H9 (cell line): Measurements from ENCODE around the gene TMEM107. TPM values are rescaled to one million over a fixed set of nuclear protein-coding genes. Genes with fewer than 3 reads are reported as not detected.

ENCODE experiments used
- DNase-seq: peaks from one replicate; pipeline ENCODE4 v3.0.0-alpha.2; 2017
- H2AFZ ChIP-seq: one replicate; pipeline ENCODE4 v1.6.1; 2013; ENCODE audit warnings: mild to moderate bottlenecking, low read length, control low read depth, moderate library complexity
- H2AK5ac ChIP-seq: 2 replicates; pipeline ENCODE4 v1.6.1; 2013; ENCODE audit warnings: low read length, control low read depth, mixed read lengths; ENCODE audit not compliant: insufficient read length
- H2BK120ac ChIP-seq: one replicate; pipeline ENCODE4 v1.6.1; 2013; ENCODE audit warnings: low read depth, mild to moderate bottlenecking, low read length, control low read depth, inconsistent platforms; ENCODE audit not compliant: poor library complexity, severe bottlenecking
- H2BK12ac ChIP-seq: 2 replicates; pipeline ENCODE4 v1.6.1; 2013; ENCODE audit warnings: low read length, control low read depth, mixed read lengths, low read depth; ENCODE audit not compliant: insufficient read length
- H2BK15ac ChIP-seq: 2 replicates; pipeline ENCODE4 v1.6.1; 2013; ENCODE audit warnings: low read depth, low read length, control low read depth
- H2BK20ac ChIP-seq: one replicate; pipeline ENCODE4 v1.6.1; 2013; ENCODE audit warnings: low read depth, mild to moderate bottlenecking, low read length, control low read depth, inconsistent platforms; ENCODE audit not compliant: poor library complexity, severe bottlenecking
- H2BK5ac ChIP-seq: 2 replicates; pipeline ENCODE4 v1.6.1; 2013; ENCODE audit warnings: low read length, control low read depth, mixed read lengths; ENCODE audit not compliant: insufficient read length
- H3K14ac ChIP-seq: 2 replicates; pipeline ENCODE4 v1.6.1; 2013; ENCODE audit warnings: low read length, control low read depth; ENCODE audit not compliant: insufficient read depth
- H3K18ac ChIP-seq: 2 replicates; pipeline ENCODE4 v1.6.1; 2013; ENCODE audit warnings: low read depth, mild to moderate bottlenecking, mixed read lengths, low read length, control low read depth; ENCODE audit not compliant: insufficient read length
- H3K23ac ChIP-seq: 2 replicates; pipeline ENCODE4 v1.6.1; 2013; ENCODE audit warnings: low read length, control low read depth, mixed read lengths, low read depth; ENCODE audit not compliant: insufficient read length
- H3K23me2 ChIP-seq: 2 replicates; pipeline ENCODE4 v1.6.1; 2013; ENCODE audit warnings: low read depth, mild to moderate bottlenecking, mixed read lengths, low read length, control low read depth; ENCODE audit not compliant: insufficient read length, poor library complexity, severe bottlenecking
- H3K27ac ChIP-seq: 2 replicates; pipeline ENCODE4 v1.5.1; 2013; ENCODE audit warnings: low read length, control low read depth, mixed read lengths, low read depth; ENCODE audit not compliant: insufficient read length
- H3K27me3 ChIP-seq: 2 replicates; pipeline ENCODE4 v1.6.1; 2013; ENCODE audit warnings: low read length, control low read depth, inconsistent platforms; ENCODE audit not compliant: insufficient read depth
- H3K4ac ChIP-seq: 2 replicates; pipeline ENCODE4 v1.6.1; 2013; ENCODE audit warnings: low read depth, mild to moderate bottlenecking, control low read depth, inconsistent platforms, low read length, moderate library complexity
- H3K4me1 ChIP-seq: 2 replicates; pipeline ENCODE4 v1.6.1; 2013; ENCODE audit warnings: low read length, control low read depth, inconsistent platforms; ENCODE audit not compliant: insufficient read depth
- H3K4me2 ChIP-seq: 2 replicates; pipeline ENCODE4 v1.6.1; 2013; ENCODE audit warnings: low read length, control low read depth, mixed read lengths; ENCODE audit not compliant: insufficient read length, insufficient read depth
- H3K56ac ChIP-seq: 2 replicates; pipeline ENCODE4 v1.6.1; 2013; ENCODE audit warnings: low read depth, mild to moderate bottlenecking, mixed read lengths, low read length, control low read depth; ENCODE audit not compliant: insufficient read length
- H3K79me1 ChIP-seq: 2 replicates; pipeline ENCODE4 v1.6.1; 2013; ENCODE audit warnings: low read depth, mild to moderate bottlenecking, moderate library complexity, low read length, control low read depth, inconsistent platforms; ENCODE audit not compliant: insufficient read depth, poor library complexity, severe bottlenecking
- H3K79me2 ChIP-seq: 2 replicates; pipeline ENCODE4 v1.6.1; 2013; ENCODE audit warnings: low read length, control low read depth, inconsistent platforms; ENCODE audit not compliant: insufficient read depth
- H3K9ac ChIP-seq: 2 replicates; pipeline ENCODE4 v1.6.1; 2013; ENCODE audit warnings: low read length, control low read depth, mixed read lengths; ENCODE audit not compliant: insufficient read length; ENCODE audit errors: extremely low read depth
- H3K9me3 ChIP-seq: one replicate; pipeline ENCODE4 v1.6.1; 2013; ENCODE audit warnings: low read depth, low read length, inconsistent platforms; ENCODE audit not compliant: control insufficient read depth
- H3T11ph ChIP-seq: one replicate; pipeline ENCODE4 v1.6.1; 2013; ENCODE audit warnings: mild to moderate bottlenecking, low read length, control low read depth, inconsistent platforms
- H4K20me1 ChIP-seq: one replicate; pipeline ENCODE4 v1.6.1; 2013; ENCODE audit not compliant: control insufficient read depth, insufficient read length, insufficient read depth
- H4K5ac ChIP-seq: 2 replicates; pipeline ENCODE4 v1.6.1; 2013; ENCODE audit warnings: low read depth, mild to moderate bottlenecking, mixed read lengths, low read length, control low read depth; ENCODE audit not compliant: insufficient read length
- H4K8ac ChIP-seq: replicated peaks from 2 replicates; pipeline ENCODE4 v1.6.1; 2013; ENCODE audit warnings: low read length, control low read depth, mixed read lengths, low read depth; ENCODE audit not compliant: insufficient read length
- H4K91ac ChIP-seq: 2 replicates; pipeline ENCODE4 v1.6.1; 2013; ENCODE audit warnings: low read depth, mild to moderate bottlenecking, moderate library complexity, mixed read lengths, low read length, control low read depth; ENCODE audit not compliant: insufficient read length
- H3K27ac Mint-ChIP-seq, 3 experiments: 2 replicates in 2 of 3; 3 replicates in 1 of 3; pipeline ENCODE4 v1.8.0; 2020 to 2021; ENCODE audit warnings: mixed read lengths in 3 of 3, mild to moderate bottlenecking in 1 of 3, moderate library complexity in 1 of 3
- H3K27me3 Mint-ChIP-seq: 2 replicates; pipeline ENCODE4 v1.8.0; 2021; ENCODE audit warnings: low read depth, mild to moderate bottlenecking, moderate library complexity, mixed read lengths
- H3K36me3 Mint-ChIP-seq, 3 experiments: 2 replicates in 2 of 3; 3 replicates in 1 of 3; pipeline ENCODE4 v1.8.0; 2020 to 2021; ENCODE audit warnings: low read depth in 3 of 3, mixed read lengths in 3 of 3; ENCODE audit not compliant: insufficient read depth in 1 of 3
- H3K4me1 Mint-ChIP-seq, 2 experiments: 2 replicates each; pipeline ENCODE4 v1.8.0; 2020; ENCODE audit warnings: mixed read lengths in 2 of 2
- H3K4me3 Mint-ChIP-seq, 2 experiments: 2 replicates in 1 of 2; 3 replicates in 1 of 2; pipeline ENCODE4 v1.8.0; 2020 to 2021; ENCODE audit warnings: mild to moderate bottlenecking in 2 of 2, mixed read lengths in 2 of 2, moderate library complexity in 1 of 2
- H3K9me3 Mint-ChIP-seq, 2 experiments: 2 replicates in 1 of 2; 3 replicates in 1 of 2; pipeline ENCODE4 v1.8.0; 2020; ENCODE audit warnings: mild to moderate bottlenecking in 2 of 2, mixed read lengths in 2 of 2, moderate library complexity in 1 of 2
- whole genome bisulfite sequencing: extraction: QIAGEN DNeasy Blood & Tissue Kit; methylation state at CpG from one replicate; pipeline ENCODE4 v1.1.7; 2013; ENCODE audit warnings: missing lambda C conversion rate, low lambda C conversion rate, mixed read lengths; ENCODE audit not compliant: insufficient read length; ENCODE audit errors: extremely low coverage; 5-methylcytosine and 5-hydroxymethylcytosine counted together
- total RNA-seq: library from RNA; stranded (reverse); gene quantifications from 2 replicates; pipeline ENCODE4 v1.2.1, GENCODE V29; 2021
- TF ChIP-seq, protein P1 (sequence below): fragments of 200-600 bp; sonication (generic); conservative IDR thresholded peaks from 3 replicates; pipeline ENCODE4 v1.8.0; 2021; ENCODE audit warnings: antibody characterized with exemption, mild to moderate bottlenecking

The TMEM107 gene
- total RNA-seq, 1 experiment from 2014 or later = 12.7 TPM

DNA sequence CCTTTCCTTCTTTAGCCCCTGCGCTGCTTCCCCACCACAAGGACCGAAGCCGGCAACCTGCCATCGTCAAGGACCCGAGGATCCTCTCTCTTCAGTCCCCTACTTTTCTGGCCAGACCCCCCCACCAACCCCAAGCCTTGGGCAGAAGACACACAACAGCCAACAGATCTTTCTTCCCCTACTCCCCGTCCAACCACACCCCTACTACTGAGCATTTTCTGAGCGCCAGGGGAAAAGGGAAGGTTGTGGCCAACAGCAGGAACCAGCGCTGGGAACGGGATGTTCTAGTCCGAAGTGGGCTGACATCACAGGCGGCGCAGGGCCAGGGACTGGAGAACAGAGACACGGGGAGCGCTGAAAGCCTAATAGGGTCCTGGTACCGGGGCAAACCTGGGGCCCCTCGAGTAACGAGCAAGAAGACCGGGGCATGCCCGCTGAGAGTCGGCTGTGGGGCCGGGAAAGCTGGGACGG lies 24.5 kb downstream of the TMEM107 start:
- peaks cover 21 to 25% of the 10 kb centered on the region in 2 experiments for H3K4me1 Mint-ChIP-seq
- Histone ChIP-seq H2BK120ac (no peak overlapping the region), H3K56ac (no peak overlapping the region), H2BK15ac (no peak overlapping the region), H2AFZ (no peak overlapping the region), H3K27ac (no peak overlapping the region), H4K91ac (no peak overlapping the region), H3K14ac (peak overlapping the region; percentile 94; the same call in 1 of the 2 replicates), H3K23me2 (peaks cover 18% of the 10 kb centered on the region), H4K20me1 (no peaks in the 10 kb centered on the region), H2BK20ac (no peak overlapping the region), H2BK5ac (no peak overlapping the region), H3K23ac (no peak overlapping the region), H3K9me3 (no peaks in the 10 kb centered on the region), H2AK5ac (no peak overlapping the region), H3T11ph (no peak overlapping the region), H2BK12ac (no peak overlapping the region), H4K8ac (no peak overlapping the region), H3K18ac (peak overlapping the region; percentile 86), H4K5ac (no peak overlapping the region), H3K79me2 (no peaks in the 10 kb centered on the region), H3K9ac (peak overlapping the region; percentile 82), H3K79me1 (peaks cover 2% of the 10 kb centered on the region), H3K4ac (no peak overlapping the region), H3K4me2 (peak overlapping the region; percentile 87), H3K4me1 (peaks cover 5% of the 10 kb centered on the region), H3K27me3 (no peaks in the 10 kb centered on the region)
- DNase-seq = peak; percentile 56
- TF ChIP-seq, protein P1, sequence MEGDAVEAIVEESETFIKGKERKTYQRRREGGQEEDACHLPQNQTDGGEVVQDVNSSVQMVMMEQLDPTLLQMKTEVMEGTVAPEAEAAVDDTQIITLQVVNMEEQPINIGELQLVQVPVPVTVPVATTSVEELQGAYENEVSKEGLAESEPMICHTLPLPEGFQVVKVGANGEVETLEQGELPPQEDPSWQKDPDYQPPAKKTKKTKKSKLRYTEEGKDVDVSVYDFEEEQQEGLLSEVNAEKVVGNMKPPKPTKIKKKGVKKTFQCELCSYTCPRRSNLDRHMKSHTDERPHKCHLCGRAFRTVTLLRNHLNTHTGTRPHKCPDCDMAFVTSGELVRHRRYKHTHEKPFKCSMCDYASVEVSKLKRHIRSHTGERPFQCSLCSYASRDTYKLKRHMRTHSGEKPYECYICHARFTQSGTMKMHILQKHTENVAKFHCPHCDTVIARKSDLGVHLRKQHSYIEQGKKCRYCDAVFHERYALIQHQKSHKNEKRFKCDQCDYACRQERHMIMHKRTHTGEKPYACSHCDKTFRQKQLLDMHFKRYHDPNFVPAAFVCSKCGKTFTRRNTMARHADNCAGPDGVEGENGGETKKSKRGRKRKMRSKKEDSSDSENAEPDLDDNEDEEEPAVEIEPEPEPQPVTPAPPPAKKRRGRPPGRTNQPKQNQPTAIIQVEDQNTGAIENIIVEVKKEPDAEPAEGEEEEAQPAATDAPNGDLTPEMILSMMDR = no peak
- H3K36me3 Mint-ChIP-seq = peaks cover 21 to 32% (median 28%) of the 10 kb centered on the region in 3 experiments; a peak in 6 of 7 replicates
- peaks cover 3% of the 10 kb centered on the region for H3K27me3 Mint-ChIP-seq
- peak overlapping the region; percentile 56 to 95 (median 93); a peak in 5 of 7 replicates for H3K27ac Mint-ChIP-seq
- WGBS = no CpG with 5 or more reads among the region's 22 CpGs
- no peaks in the 10 kb centered on the region for H3K9me3 Mint-ChIP-seq
- H3K4me3 Mint-ChIP-seq = peak overlapping the region; percentile 90 to 97
